Suprapubic skin (tissue), 4 donors: ENCODE results near the gene TRAF3.

ENCODE experiments used
- EP300 ChIP-seq: sonication (generic); formaldehyde crosslinking; IDR thresholded peaks from one replicate; pipeline ENCODE4 v1.6.1; 2017; ENCODE audit warnings: antibody characterized with exemption
- POLR2A ChIP-seq, 2 donors: fragments of 450-650 bp; IDR thresholded peaks; one replicate each; pipeline ENCODE4 v1.6.1; 2017; ENCODE audit warnings: antibody characterized with exemption in 2 of 2, mild to moderate bottlenecking in 2 of 2, moderate library complexity in 2 of 2
- POLR2AphosphoS5 ChIP-seq, 3 donors: sonication (generic); formaldehyde crosslinking; IDR thresholded peaks; one replicate each; pipeline ENCODE4 v1.6.1; 2017; ENCODE audit warnings: antibody characterized with exemption in 3 of 3
- TF ChIP-seq, protein P1 (sequence below), 2 donors: fragments of 200-600 bp in 1 of 2; fragments of 450-650 bp in 1 of 2; sonication (generic) in 1 of 2; IDR thresholded peaks; one replicate each; pipeline ENCODE4 v1.5.1; 2016 to 2019; ENCODE audit warnings: antibody characterized with exemption in 2 of 2, mild to moderate bottlenecking in 1 of 2, moderate library complexity in 1 of 2

DNA sequence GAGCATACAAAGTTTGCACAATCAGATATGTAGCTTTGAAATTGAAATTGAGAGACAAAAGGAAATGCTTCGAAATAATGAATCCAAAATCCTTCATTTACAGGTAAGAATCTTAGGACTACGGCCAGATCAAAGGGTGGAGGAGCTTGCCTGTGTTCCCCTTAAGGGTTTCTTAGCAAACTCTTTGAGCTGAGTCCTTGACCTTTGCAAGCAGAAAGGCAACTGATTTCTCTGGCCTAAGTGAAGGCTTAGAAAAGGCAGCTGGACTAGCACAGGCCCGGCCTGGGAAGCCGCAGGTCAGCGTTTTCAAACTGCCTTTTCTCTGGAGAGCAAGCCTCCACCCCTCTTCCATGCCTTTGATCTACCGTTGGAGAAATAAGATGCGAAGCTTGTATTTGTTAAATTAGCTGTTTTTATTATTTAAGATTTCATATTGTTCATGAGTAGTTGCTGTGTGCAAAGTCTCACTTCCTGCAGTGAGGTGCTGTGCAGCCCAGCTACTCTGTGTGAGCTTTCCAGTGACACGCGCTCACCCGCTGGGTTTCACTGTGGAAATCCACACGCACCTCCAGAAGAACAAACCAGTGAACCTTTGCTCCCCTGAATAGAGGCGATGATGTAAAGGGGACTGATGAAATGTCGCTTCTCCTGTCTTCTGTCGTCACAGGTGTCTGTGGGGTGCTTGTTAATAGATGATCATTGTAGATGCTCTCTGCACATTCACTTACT, 120.2 kb downstream of the TRAF3 start:
- TF ChIP-seq, protein P1, sequence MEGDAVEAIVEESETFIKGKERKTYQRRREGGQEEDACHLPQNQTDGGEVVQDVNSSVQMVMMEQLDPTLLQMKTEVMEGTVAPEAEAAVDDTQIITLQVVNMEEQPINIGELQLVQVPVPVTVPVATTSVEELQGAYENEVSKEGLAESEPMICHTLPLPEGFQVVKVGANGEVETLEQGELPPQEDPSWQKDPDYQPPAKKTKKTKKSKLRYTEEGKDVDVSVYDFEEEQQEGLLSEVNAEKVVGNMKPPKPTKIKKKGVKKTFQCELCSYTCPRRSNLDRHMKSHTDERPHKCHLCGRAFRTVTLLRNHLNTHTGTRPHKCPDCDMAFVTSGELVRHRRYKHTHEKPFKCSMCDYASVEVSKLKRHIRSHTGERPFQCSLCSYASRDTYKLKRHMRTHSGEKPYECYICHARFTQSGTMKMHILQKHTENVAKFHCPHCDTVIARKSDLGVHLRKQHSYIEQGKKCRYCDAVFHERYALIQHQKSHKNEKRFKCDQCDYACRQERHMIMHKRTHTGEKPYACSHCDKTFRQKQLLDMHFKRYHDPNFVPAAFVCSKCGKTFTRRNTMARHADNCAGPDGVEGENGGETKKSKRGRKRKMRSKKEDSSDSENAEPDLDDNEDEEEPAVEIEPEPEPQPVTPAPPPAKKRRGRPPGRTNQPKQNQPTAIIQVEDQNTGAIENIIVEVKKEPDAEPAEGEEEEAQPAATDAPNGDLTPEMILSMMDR (IDR thresholded peaks at IDR 0.05), result no peak
- no peak for TF ChIP-seq POLR2A (IDR thresholded peaks at IDR 0.05)
- no peak for TF ChIP-seq POLR2AphosphoS5 (IDR thresholded peaks at IDR 0.05)
- TF ChIP-seq EP300, result no peak
